ENCODE measurements around the gene TRRAP. TPM values are rescaled to one million over a fixed set of nuclear protein-coding genes. Genes with fewer than 3 reads are reported as not detected.
A peak's percentile ranks its signal among the peaks of the same experiment; 100 is the strongest.
"Not testable (repeated sequence)": the region's sequence is repeated elsewhere in the genome, so short reads cannot be mapped to it uniquely, and the experiment has no call there.

TRRAP gene
- polyA plus RNA-seq, 2 of the 4 experiments (the other 2 are of a cell fraction): 12.2 to 22.1 TPM

DNA sequence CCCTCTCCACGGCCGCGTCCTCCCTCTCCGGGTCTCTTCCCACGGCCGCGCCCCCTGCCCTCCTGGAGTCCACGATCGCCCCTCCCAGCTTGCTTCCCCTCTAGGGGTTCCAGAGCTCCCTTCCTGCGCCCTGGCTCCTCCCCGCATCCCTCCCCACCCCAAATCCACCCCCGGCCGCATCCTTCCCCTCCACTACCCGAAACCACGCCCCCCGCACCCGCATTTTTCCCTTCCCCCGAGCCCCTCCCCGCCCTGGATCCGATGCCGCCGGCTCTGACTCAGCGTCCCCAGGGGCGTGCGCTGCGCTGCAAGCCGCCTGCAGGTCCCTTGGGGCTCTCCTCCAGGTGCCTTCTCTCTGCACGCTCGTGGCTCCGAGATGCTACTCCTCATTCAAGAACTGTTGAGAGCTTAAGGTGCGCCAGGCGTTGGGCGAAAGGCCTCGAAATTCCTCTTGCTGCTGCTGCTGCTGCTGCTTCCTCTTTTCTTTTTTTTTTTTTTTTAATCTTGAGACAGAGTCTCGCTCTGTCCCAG, 8.1 kb upstream of the TRRAP start (continued):
- TF ChIP-seq ZSCAN20 (CRISPR knock-in tag; IDR thresholded peaks at IDR 0.05) (no peak), SMC3 (IDR thresholded peaks at IDR 0.05) (no peak), RCOR1 (IDR thresholded peaks at IDR 0.05; ENCODE audit: low read depth, low read length) (no peak)
- TF ChIP-seq, protein P1, sequence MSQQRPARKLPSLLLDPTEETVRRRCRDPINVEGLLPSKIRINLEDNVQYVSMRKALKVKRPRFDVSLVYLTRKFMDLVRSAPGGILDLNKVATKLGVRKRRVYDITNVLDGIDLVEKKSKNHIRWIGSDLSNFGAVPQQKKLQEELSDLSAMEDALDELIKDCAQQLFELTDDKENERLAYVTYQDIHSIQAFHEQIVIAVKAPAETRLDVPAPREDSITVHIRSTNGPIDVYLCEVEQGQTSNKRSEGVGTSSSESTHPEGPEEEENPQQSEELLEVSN (IDR thresholded peaks at IDR 0.05; ENCODE audit: borderline replicate concordance, low read depth): no peak

DNA sequence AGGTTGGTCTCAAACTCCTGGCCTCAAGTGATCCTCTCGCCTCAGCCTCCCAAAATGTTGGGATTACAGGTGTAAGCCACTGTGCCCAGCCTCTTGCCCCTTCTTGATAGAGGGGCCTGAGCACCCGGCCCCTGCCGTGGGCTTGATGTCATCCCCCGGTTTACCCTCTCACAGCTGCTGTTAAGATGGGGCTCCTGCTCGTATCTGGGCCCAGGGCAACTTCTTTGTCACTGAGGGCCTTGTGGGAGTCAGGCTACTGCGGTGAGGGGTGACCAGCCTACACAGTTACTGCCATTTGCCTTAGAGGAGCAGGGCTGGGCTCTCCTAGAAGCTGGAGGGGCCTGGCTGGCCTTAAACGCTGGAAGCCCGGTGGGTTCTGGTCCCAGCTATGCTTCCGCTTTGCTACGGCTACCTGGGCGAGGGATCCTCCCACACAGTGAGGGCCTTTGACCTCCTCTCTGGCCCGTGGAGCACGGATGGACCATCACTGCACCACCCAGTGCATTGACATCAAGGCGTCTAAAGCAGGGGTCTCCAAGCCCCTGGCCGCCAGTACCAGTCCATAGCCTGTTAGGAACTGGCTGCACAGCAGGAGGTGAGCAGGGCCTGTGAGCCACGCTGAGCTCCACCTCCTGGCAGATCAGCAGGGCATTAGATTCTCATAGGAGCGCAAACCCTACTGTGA, 7.4 kb upstream of the TRRAP start:
- ChIA-PET CTCF (interaction anchor here (0.6 to 1.5 kb wide), 8 partner anchors 8 to 1708 kb away, joined by 3 to 8 read pairs (median 4); partner anchors contain the start of gene TRRAP), POLR2A (no interaction called here)
- no peaks in the 10 kb centered on the region for H3K9me3 ChIP-seq
- peak overlapping the region in 1 of 2 experiments; percentile 87; a peak in 4 of 6 replicates for H3K27ac ChIP-seq
- no peak for DNase-seq (ENCODE audit: low read depth in 1 of 2, low spot score in 1 of 2)
- peak overlapping the region; percentile 88; the same call in 2 of the 3 replicates for H3K4me3 ChIP-seq
- 84% methylated on average over 13 of the region's 17 CpGs for WGBS (ENCODE audit: missing lambda C conversion rate)
- peak overlapping the region; percentile 100 for H3K4me2 ChIP-seq
- peak in 1 of 2 experiments; percentile 16; a peak in 3 of 6 replicates for ATAC-seq
- H3K4me1 ChIP-seq: peaks cover 9% of the 10 kb centered on the region
- FAIRE-seq: no peak
- no peak for TF ChIP-seq RNF2 (IDR thresholded peaks at IDR 0.05; ENCODE audit: borderline replicate concordance, low read depth)

DNA sequence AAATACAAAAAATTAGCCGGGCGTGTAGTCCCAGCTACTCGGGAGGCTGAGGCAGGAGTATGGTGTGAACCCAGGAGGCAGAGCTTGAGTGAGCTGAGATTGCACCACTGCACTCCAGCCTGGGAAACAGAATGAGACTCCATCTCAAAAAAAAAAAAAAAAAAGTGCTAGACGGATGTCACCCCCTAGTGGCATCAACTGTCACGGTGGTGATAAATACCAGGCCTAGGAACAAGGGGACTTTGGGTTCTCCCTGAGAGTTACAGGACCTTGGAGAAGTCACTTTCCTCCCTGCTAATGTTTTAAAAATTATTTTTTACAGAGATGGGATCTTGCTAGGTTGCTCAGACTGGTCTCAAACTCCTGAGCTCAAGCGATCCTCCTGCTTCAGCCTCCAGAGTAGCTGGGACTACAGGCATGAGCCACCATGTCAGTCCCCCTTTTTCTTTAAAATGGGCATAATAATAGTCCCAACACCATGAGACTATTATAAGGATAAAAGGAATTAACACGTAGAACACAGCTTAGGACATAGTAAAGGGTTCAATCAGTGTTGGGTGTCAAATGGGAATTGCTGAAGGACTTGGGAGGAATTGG, 5.9 kb upstream of the TRRAP start:
- Histone ChIP-seq H3K27ac (no peak overlapping the region), H3K9me3 (no peaks in the 10 kb centered on the region), H3K4me3 (no peak overlapping the region), H3K4me1 (peaks cover 9% of the 10 kb centered on the region), H3K4me2 (no peak overlapping the region)
- ATAC-seq (peak in 1 of 2 experiments; percentile 48; a peak in 3 of 6 replicates), DNase-seq (ENCODE audit: low read depth in 1 of 2, low spot score in 1 of 2) (peak; percentile 45 to 58), FAIRE-seq (no peak)
- POLR2A ChIA-PET: interaction anchor here (0.7 kb wide), 1 partner anchor 19 kb away, joined by 5 read pairs; no protein-coding TSS in a partner anchor
- 51% methylated on average over 7 of the region's 7 CpGs for WGBS (ENCODE audit: missing lambda C conversion rate)
- CTCF ChIA-PET: interaction anchor here (0.6 to 1.9 kb wide), 11 partner anchors 9 to 536 kb away, joined by 3 to 6 read pairs (median 4); no protein-coding TSS in a partner anchor
- no peak for TF ChIP-seq FOSB (CRISPR knock-in tag; IDR thresholded peaks at IDR 0.05)
- TF ChIP-seq TP53 (CRISPR knock-in tag; IDR thresholded peaks at IDR 0.05): no peak
- TF ChIP-seq, protein P2, sequence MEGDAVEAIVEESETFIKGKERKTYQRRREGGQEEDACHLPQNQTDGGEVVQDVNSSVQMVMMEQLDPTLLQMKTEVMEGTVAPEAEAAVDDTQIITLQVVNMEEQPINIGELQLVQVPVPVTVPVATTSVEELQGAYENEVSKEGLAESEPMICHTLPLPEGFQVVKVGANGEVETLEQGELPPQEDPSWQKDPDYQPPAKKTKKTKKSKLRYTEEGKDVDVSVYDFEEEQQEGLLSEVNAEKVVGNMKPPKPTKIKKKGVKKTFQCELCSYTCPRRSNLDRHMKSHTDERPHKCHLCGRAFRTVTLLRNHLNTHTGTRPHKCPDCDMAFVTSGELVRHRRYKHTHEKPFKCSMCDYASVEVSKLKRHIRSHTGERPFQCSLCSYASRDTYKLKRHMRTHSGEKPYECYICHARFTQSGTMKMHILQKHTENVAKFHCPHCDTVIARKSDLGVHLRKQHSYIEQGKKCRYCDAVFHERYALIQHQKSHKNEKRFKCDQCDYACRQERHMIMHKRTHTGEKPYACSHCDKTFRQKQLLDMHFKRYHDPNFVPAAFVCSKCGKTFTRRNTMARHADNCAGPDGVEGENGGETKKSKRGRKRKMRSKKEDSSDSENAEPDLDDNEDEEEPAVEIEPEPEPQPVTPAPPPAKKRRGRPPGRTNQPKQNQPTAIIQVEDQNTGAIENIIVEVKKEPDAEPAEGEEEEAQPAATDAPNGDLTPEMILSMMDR (IDR thresholded peaks at IDR 0.05): peak; percentile 43; the same call in 2 of the 3 replicates
- TF ChIP-seq RAD21 (conservative IDR thresholded peaks at IDR 0.05 in 1 of 2, IDR thresholded peaks at IDR 0.05 in 1 of 2): peak; percentile 21 to 33; a peak in 2 of 5 replicates
- no peak for TF ChIP-seq FOSL2 (IDR thresholded peaks at IDR 0.05)
- no peak for TF ChIP-seq FOSL2 (CRISPR knock-in tag; IDR thresholded peaks at IDR 0.05)
- no peak for TF ChIP-seq BHLHE40 (IDR thresholded peaks at IDR 0.05; ENCODE audit: low read depth, low read length)

DNA sequence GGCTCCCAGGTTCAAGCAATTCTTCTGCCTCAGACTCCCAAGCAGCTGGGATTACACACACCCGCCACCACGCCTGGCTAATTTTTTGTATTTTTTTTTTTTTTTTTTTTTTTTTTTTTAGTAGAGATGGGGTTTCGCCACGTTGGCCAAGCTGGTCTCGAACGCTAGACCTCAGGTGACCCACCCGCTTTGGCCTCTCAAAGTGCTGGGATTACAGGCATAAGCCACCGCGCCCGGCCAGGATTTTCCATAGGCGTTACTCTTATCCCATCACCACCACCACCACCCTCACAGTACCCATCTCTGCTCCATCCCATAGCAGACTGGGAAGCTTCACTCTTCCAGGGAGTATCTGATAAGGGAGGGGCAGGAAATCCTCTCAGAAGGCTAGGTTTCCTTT, 4.7 kb upstream of the TRRAP start:
- FAIRE-seq; DNase-seq (ENCODE audit: low read depth in 1 of 2, low spot score in 1 of 2); H3K27ac ChIP-seq; H3K4me3 ChIP-seq; ATAC-seq; H3K9me3 ChIP-seq; H3K4me2 ChIP-seq: not testable (repeated sequence)
- ChIA-PET POLR2A (interaction anchor here (0.7 kb wide), 1 partner anchor 99 kb away, joined by 4 read pairs; no protein-coding TSS in a partner anchor), CTCF (interaction anchor here (0.6 to 1.7 kb wide), 5 partner anchors 11 to 453 kb away, joined by 3 to 4 read pairs (median 3); no protein-coding TSS in a partner anchor)
- WGBS (ENCODE audit: missing lambda C conversion rate): 90% methylated on average over 11 of the region's 11 CpGs
- peaks cover 13% of the 10 kb centered on the region for H3K4me1 ChIP-seq

DNA sequence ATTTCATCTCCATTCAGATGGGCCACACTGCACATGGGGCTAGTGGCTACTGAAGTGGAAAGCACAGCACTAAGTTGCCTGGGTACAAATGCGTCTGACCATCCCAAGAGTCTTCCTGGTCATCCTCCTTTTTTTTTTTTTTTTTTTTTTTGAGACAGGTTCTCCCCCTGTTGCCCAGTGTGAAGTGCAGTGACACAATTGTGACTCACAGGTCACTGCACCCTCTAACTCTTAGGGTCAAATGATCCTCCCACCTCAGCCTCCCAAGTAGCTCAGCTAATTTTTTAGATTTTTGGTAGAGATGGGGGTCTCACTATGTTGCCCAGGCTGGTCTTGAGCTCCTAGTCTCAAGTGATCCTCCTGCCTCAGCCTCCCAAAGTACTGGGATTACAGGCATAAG, 3.4 kb upstream of the TRRAP start:
- H3K4me2 ChIP-seq: no peak overlapping the region
- H3K9me3 ChIP-seq: no peaks in the 10 kb centered on the region
- ATAC-seq (no peak), FAIRE-seq (no peak), DNase-seq (ENCODE audit: low read depth in 1 of 2, low spot score in 1 of 2) (no peak)
- WGBS (ENCODE audit: missing lambda C conversion rate): 88% methylated on average over 1 of the region's 1 CpG
- peaks cover 16% of the 10 kb centered on the region for H3K4me1 ChIP-seq
- TF ChIP-seq SMC3 (IDR thresholded peaks at IDR 0.05): no peak
- H3K4me3 ChIP-seq: no peak overlapping the region
- CTCF ChIA-PET: no interaction called here
- POLR2A ChIA-PET: no interaction called here
- H3K27ac ChIP-seq: no peak overlapping the region
